NCI-H1436 treated with DMSO at 0.1 percent for 48 hours (cell line): ENCODE measurements around the gene C1orf35.

Experiments
- DNase-seq: peaks from one replicate; lab custom pipeline; 2025; lab: John Stamatoyannopoulos, UW

Gene C1orf35

GRCh38 chr1:228079013-228079412 is 24.1 kb downstream of the C1orf35 start:
- DNase-seq = no peak

DNA sequence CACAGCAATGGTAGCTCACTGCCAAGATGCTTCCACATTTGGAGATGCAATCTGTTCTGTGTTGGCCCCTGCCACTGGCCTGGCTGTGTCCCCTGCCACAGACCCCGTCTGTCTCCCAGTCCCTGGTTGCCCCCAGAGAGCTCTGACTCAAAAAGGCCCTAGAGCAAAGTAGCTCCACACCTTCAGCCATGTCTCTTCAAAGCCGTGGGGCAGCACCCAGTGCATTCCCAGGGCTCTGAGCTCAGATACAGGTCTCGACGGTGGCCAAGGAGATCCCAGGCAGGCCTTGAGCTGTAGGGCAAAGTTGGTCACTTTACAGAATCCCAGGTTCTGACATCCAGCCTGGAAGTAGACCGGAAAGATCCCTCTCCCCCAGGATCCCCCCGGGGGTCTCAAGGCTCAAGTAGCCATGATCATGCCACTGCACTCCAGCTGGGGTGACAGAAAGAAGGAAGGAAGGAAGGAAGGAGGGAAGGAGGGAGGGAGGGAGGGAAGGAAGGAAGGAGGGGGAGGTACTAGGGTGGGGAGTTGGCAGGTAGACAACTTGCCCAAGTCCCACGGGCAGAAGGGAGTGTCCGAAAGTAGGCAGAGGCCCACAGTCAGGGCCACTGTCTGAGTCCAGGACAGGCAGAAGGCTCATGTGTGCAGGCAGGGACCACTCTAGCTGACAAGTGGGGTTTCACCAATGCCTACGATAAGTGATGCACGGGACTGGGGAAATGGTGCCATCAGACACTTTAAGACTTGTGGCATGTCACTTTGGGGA is 25.4 kb downstream of the C1orf35 start:
- DNase-seq = no peak

GRCh38 chr1:228076796-228077430 is 26.2 kb downstream of the C1orf35 start:
- no peak for DNase-seq

DNA sequence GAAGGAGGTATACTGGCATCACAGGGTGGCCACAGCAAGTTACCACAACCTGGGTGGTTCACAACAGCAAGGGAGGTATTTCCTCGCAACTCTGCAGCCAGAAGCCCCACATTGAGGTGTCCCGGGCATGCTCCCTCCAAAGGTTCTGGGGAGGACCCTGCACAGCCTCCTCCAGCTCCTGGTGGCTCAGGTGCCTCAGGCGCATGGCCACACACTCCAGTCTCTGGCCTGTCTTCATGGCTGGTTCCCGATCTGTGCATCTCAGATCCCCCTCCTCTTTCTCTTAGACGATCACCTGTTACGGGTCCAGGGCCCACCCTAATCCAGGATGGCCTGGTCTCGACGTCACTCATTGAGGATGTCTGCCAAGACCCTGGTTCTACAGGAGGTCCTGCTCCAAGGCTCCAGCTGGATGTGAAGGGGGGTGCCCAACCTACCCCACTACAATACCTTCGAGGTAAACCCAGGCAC is 27.3 kb downstream of the C1orf35 start:
- DNase-seq = no peak

GRCh38 chr1:228074954-228075730 is 28.0 kb downstream of the C1orf35 start:
- no peak for DNase-seq

DNA sequence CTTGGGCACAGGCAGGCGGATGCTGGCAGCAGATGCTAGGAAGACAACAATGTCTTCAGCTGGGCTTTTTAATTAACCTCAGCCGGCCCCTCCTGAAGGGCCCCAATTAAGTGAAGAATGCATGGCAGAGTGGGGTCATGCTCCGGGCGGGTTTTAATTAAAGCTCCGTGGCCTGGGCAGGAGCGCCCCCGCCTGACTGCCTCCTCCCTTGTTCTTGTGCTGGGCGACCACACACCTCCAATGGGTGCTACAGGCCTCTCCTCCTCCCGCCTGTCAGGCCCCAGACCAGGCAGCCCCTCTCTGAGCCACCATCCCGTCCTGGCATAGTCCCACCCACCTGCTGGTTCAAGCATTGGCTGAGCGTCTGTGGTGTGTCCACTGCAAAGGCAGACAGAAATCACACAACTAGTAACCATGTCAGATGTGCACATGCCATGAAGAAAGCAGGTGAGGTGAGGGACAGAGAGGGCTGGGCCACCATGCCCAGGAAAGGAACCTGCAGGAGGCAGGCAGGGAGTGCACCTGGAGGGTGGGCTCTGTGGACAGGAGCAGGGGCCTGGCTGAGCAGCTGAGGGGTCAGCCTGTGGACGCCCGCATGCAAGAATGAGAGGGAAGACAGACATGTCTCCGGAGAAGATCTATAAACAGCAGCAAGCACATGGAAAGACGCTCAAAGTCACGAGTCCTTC is 29.1 kb downstream of the C1orf35 start:
- peak; percentile 34 for DNase-seq

DNA sequence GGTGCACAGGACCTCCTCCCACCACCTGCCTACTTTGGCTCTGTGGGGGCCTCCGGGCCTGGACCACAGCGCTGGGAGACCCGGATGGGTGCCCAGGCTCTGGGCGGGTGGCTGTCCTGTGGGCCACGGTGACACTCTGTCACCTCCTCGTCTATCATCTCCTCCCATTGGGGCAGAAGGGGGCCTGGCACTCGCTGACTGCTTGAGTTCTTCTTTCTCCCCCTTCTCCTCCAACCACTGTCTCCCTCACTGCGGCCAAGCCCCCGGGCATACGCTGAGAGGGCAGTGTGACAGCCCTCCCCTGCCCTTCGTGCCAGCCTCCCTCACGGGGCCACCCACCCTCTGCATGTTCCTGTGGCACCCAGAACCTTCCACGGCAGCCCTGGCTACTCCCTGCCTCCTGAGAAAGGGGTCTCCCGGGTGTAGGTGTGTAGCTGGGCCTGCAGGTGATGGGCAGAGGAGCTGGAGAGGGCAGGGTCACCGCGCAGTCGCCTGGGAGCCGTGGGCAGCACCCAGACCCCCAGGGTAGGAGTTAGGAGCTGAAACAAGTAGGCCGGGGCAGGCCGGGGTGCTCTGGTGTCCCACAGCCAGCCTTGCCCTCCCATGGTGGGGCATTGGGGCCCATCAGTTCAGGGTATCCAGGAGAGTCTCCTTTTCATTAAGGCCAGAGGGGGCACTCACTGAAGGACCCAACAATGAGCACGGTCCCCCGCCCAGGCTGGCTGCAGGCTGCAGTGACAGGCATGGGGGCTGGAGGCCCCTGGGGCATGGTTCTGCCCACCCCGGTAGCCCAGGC is 29.9 kb downstream of the C1orf35 start:
- DNase-seq = no peak

DNA sequence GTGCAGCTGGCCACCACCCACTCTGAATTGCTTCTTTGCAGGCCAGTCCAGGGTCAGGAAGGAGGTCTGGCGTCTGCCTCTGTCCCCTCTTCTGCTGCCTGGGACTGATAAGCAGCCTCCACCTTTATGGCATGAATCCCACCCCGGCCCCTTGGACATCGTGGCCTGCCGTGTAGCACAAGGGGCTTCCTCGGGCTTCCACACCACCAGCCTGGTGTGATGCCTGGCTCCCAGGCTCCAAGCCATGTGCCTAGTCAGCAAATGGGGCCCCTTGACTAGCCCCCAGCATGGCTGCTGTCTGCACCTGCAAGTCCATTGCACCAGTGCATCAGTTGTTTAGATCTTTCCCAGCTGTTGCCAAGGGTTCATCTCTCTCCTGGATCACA is 30.5 kb downstream of the C1orf35 start:
- no peak for DNase-seq

- no peak for DNase-seq
Observed at GRCh38 chr1:228071839-228072657, 31.1 kb downstream of the C1orf35 start.

- no peak for DNase-seq
Observed at GRCh38 chr1:228070851-228071250, 32.3 kb downstream of the C1orf35 start.

- no peak for DNase-seq
Observed at GRCh38 chr1:228070173-228070572, 33.0 kb downstream of the C1orf35 start.

DNA sequence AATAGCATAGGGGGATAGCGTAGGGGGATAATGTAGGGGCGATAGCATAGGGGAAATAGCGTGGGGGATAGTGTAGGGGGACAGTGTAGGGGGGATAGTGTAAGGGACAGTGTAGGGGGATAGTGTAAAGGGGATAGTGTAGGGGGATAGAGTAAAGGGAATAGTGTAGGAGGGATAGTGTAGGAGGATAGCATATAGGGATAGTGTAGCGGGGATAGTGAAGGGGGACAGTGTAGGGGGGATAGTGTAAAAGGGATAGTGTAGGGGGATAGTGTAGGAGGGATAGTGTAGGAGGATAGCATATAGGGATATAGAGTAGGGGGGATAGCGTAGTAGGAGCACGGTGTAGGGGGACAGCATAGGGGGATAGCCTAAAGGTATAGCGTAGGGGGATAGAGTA is 34.8 kb downstream of the C1orf35 start:
- DNase-seq = no peak

DNA sequence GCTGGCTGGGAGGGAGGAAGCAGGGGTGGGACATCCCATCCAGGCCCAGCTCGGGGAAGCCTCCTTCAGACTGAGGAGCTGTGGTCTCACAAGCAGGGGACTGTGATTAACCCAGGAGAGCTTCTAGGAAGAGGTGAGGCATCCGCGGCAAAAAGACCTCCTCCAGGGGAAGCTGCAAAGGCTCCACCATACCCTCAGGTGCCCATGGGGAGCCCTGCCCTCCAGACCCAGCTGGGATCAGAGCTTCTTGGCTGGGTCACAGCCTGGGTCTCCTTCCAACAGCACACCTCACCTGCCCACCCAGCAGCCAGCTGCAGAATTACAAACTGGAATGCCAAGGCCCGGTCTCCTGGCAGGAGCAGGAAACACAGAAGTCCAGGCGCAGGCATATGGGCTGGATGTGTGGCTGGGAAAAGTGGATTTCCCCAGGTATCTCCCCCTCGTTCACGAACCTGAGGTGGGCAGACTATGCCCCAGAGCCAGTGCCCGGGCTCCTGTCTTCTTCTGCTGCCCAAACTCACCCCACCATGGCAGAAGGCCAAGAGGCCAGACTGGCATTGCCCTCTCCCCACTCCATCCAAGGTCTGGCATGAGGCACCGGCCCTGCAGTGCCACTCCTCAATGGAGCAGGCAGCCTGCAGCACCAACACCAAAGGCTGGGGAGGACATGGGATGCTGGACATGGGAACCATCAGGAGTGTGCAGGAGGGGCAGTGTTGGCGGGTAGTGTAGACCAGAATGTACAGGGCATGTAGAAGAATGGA is 36.1 kb downstream of the C1orf35 start:
- no peak for DNase-seq

- no peak for DNase-seq
Observed at GRCh38 chr1:228066416-228066815, 36.7 kb downstream of the C1orf35 start.

- DNase-seq = no peak
Observed at GRCh38 chr1:228065543-228066347, 37.4 kb downstream of the C1orf35 start.

DNA sequence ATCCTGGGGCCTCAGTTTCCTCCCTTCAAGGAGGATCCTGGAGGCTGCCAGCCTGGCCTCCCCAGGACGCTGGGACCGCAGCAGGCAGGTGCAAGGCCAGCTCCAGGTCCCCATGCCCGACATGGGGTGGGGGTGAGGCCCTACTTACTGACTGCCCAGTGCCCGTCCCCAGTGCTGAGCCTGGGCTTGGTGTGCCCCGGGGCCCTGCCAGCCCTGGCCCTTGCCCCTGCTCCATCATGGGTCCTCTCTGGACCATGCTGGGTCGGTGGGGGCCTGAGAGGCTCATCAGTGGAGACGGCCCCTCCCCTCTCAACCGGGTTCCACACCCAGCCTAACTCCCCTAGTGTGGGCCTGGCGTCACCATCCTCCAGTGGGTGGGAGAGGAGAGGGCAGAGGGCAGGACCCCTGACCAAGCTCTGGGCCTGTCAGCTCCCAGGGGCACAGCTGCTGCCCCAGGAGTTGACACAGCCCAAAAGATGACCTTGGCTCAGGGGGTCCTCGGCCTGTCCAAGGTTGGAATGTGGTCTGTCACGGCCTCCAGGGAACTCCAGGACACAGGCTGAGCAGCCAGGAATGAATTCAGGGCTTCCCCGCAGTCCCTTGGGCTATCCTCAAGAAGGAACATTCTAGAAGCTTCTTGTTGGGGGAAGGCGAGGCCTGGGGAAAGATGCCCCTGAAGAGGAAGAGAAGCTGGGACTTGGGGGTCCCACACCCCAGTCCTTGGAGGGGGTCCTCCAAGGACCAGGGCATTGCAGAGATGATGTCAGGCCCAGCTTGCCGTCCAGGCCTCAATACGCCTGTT is 38.2 kb downstream of the C1orf35 start:
- DNase-seq = no peak

DNA sequence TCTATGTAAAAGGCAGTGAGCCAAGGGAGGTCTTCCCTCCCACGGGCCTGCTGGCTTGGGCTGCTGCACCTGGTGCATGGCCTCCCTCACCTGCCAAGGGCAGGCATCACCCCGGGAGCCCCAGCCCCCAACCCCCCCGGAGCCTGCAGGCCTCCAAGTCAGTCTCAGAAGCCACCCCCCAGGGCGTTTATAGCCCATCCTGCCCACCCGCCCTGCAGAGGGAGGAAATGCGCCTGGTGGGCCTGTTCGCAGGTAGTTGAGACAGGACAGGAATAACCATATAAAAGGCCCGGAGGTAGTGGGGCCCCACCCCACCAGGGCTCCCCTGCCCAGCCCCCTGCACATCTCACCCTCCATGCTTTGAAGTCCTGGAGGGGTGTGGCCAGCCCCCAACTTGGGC is 38.8 kb downstream of the C1orf35 start:
- no peak for DNase-seq
